ENCODE data around the gene C4B.
"Not testable (repeated sequence)": the region's sequence is repeated elsewhere in the genome, so short reads cannot be mapped to it uniquely, and the experiment has no call there.

Gene C4B

DNA sequence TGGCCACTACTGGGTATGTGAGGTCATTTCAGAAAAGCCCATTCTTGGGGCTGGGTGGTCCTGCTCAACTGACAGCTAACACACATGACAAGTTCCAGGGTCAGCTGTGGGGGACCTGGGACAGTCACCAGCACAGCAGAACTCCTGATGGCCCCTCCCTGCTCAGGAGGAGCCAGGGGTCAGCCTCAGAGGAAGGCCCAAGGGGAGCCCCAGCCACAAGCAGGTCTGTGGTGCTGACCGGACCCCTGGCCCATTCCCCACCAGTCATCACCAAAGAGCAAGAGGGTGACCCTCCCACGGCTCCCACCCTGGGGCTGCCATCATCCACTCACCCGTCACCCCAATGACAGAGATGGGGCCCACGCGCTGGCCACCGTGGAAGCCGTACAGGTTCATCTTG lies 41.7 kb downstream of the C4B start:
- in situ Hi-C loops (cut with HindIII; ENCODE audit: low sequenced_read_pairs) = no loop called here
- no peak for DNase-seq (ENCODE audit: low read depth)
- TF ChIP-seq, protein P1, sequence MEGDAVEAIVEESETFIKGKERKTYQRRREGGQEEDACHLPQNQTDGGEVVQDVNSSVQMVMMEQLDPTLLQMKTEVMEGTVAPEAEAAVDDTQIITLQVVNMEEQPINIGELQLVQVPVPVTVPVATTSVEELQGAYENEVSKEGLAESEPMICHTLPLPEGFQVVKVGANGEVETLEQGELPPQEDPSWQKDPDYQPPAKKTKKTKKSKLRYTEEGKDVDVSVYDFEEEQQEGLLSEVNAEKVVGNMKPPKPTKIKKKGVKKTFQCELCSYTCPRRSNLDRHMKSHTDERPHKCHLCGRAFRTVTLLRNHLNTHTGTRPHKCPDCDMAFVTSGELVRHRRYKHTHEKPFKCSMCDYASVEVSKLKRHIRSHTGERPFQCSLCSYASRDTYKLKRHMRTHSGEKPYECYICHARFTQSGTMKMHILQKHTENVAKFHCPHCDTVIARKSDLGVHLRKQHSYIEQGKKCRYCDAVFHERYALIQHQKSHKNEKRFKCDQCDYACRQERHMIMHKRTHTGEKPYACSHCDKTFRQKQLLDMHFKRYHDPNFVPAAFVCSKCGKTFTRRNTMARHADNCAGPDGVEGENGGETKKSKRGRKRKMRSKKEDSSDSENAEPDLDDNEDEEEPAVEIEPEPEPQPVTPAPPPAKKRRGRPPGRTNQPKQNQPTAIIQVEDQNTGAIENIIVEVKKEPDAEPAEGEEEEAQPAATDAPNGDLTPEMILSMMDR (IDR thresholded peaks at IDR 0.05; ENCODE audit: low read depth, low read length, missing control alignments) = no peak
- H3K4me3 ChIP-seq (ENCODE audit: low read depth, low read length) = no peak overlapping the region

DNA sequence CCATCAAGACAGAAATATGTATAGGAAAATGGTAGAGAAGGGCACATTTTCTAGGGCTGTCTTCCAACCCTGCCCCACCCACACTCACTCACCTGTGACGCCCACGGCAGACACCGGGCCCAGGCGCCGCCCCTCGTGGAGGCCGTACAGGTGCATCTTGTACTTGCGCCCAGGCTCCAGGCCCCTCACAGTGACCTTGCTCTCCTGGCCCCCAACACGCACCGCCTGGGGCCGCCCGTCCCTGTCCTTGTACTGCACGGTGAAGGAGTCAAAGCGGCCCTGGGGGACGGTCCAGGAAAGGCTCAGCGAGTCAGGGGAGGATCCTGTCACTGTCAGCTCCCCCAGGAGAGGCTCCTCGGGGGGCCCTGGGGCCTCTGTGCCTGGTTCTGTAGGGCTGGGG lies 43.4 kb downstream of the C4B start:
- in situ Hi-C loops (cut with HindIII; ENCODE audit: low sequenced_read_pairs) = no loop called here
- TF ChIP-seq, protein P1 (IDR thresholded peaks at IDR 0.05; ENCODE audit: low read depth, low read length, missing control alignments) = no peak
- no peak overlapping the region for H3K4me3 ChIP-seq (ENCODE audit: low read depth, low read length)
- no peak for DNase-seq (ENCODE audit: low read depth)

DNA sequence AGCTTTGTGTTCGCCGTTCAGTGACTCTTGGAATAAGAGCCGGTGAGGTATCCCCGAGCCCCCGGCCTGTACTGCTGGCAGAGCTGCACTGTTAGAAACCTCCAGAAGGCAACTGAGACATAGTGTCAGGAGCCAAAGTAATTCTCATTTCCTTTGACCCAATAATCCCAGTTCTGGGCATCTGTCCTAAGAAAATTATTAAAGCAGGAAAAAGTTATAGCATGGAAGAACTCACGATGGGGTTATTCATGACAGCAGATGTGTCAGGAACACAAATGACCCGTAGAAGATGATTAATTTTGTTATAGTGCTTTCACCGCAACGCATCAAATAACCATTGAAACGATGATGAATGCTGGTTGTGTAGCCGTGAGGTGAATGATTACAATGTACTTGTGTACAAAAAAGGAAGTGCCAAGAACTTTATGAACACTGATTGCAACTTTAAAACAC lies 43.9 kb downstream of the C4B start:
- TF ChIP-seq, protein P1 (IDR thresholded peaks at IDR 0.05; ENCODE audit: low read depth, low read length, missing control alignments) = no peak
- no peak overlapping the region for H3K4me3 ChIP-seq (ENCODE audit: low read depth, low read length)
- no peak for DNase-seq (ENCODE audit: low read depth)
- in situ Hi-C loops (cut with HindIII; ENCODE audit: low sequenced_read_pairs) = no loop called here

DNA sequence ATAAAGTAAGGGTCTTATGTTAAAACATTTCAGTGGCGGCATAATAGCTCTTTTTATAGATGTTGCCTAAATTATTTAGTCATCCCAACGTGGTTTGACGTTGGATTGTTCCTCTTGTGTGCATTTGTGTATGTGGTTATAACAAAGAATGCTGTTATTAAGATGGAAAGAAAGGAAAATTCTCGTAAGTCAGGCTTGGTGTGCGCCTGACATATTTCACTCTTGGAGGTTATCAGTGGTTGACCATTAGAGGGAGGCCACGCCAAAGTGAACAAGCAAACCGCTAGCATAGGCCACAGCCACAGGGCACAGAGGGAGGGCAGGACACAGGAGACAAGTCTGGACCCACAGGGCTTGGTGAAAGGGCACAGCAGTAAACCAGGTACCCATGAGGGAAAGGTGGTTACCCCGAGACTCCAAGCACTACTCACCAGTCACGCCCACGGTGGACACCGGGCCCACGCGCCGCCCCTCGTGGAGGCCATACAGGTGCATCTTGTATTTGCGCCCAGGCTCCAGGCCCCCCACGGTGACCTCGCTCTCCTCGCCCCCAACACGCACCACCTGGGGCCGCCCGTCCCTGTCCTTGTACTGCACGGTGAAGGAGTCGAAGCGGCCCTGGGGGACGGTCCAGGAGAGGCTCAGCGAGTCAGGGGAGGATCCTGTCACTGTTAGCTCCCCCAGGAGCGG lies 46.5 kb downstream of the C4B start:
- no peak overlapping the region for H3K4me3 ChIP-seq (ENCODE audit: low read depth, low read length)
- in situ Hi-C loops (cut with HindIII; ENCODE audit: low sequenced_read_pairs) = no loop called here
- TF ChIP-seq, protein P1 (IDR thresholded peaks at IDR 0.05; ENCODE audit: low read depth, low read length, missing control alignments) = no peak
- DNase-seq (ENCODE audit: low read depth) = no peak

DNA sequence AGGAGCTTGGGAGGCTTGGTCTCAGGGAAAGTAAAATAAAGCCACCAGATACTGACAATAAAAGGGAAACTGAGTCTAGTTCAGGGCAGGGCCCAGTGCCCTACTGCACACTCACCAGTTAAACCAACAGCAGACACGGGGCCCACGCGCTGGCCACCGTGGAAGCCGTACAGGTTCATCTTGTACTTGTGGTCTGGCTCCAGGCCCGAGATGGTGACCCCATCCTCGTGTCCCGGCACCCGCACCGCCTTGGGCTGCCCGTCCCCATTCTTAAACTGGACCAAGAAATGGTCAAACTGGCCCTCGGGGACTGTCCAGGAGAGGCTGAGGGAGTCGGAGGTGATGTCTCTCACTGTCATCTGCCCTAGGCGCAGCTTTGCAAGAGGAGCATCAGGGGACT lies 50.1 kb downstream of the C4B start:
- in situ Hi-C loops (cut with HindIII; ENCODE audit: low sequenced_read_pairs) = no loop called here
- no peak overlapping the region for H3K4me3 ChIP-seq (ENCODE audit: low read depth, low read length)
- no peak for DNase-seq (ENCODE audit: low read depth)
- TF ChIP-seq, protein P1 (IDR thresholded peaks at IDR 0.05; ENCODE audit: low read depth, low read length, missing control alignments) = no peak

DNA sequence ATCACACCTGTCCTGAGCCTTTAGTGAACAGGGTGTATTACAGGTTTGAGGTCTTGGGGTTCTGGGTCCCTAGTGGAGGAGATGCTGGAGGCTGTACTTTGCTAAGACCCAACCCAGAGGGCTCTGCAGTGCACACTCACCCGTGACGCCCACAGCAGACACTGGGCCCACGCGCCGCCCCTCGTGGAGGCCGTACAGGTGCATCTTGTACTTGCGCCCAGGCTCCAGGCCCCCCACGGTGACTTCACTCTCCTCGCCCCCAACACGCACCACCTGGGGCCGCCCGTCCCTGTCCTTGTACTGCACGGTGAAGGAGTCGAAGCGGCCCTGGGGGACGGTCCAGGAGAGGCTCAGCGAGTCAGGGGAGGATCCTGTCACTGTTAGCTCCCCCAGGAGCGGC lies 52.9 kb downstream of the C4B start:
- DNase-seq (ENCODE audit: low read depth); H3K4me3 ChIP-seq (ENCODE audit: low read depth, low read length); in situ Hi-C loops (cut with HindIII; ENCODE audit: low sequenced_read_pairs): not testable (repeated sequence)

DNA sequence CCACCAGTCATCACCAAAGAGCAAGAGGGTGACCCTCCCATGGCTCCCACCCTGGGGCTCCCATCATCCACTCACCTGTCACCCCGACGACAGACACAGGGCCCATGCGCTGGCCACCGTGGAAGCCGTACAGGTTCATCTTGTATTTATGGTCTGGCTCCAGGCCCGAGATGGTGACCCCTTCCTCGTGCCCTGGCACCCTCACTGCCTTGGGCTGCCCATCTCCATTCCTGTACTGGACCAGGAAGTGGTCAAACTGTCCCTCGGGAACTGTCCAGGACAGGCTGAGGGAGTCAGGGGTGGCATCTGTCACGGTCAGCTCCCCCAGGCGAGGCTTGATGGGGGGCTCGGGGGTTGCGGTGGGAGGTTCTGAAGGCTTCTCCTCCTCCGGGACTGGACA lies 53.7 kb downstream of the C4B start:
- DNase-seq (ENCODE audit: low read depth); H3K4me3 ChIP-seq (ENCODE audit: low read depth, low read length); in situ Hi-C loops (cut with HindIII; ENCODE audit: low sequenced_read_pairs): not testable (repeated sequence)

DNA sequence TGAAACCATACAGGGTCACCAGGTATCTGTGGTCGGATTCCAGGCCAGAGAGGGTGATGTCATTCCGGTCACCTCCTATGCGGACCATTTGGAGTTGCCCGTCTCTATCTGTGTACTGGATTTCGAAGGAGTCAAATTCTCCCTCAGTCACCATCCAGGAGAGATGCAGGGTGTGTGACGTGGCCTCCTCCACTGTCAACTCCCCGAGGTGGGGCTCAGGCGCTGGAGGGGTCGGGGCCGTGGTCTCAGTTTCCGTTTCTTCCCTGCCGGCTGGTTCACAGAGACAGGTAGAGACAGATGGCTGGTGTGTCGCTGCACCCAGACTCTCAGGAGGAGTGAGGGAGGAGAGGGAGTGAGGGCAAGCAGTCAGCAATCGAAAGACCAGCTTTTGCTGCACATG lies 54.3 kb downstream of the C4B start:
- TF ChIP-seq, protein P1 (IDR thresholded peaks at IDR 0.05; ENCODE audit: low read depth, low read length, missing control alignments) = no peak
- in situ Hi-C loops (cut with HindIII; ENCODE audit: low sequenced_read_pairs) = no loop called here
- DNase-seq (ENCODE audit: low read depth) = no peak

More for the DNA sequence above, 54.3 kb downstream of the C4B start:
- H3K4me3 ChIP-seq (ENCODE audit: low read depth, low read length) = no peak overlapping the region
